Measurements from ENCODE around the gene PLS1. TPM values are rescaled to one million over a fixed set of nuclear protein-coding genes. Genes with fewer than 3 reads are reported as not detected.
A peak's percentile ranks its signal among the peaks of the same experiment; 100 is the strongest.

PLS1 gene
- total RNA-seq, 1 experiment from 2014 or later: 6.4 TPM

GRCh38 chr3:142670120-142670519 is 73.9 kb downstream of the PLS1 start:
- no TSS peak for BruUV-seq (replicated peaks)
- H3K4me1 ChIP-seq (ENCODE audit: insufficient read depth, low read length, poor library complexity, severe bottlenecking): no peaks in the 10 kb centered on the region
- H3K27me3 ChIP-seq (replicated peaks; ENCODE audit: insufficient read depth, low read depth, low read length, poor library complexity): no peaks in the 10 kb centered on the region
- TF ChIP-seq CTCF (conservative IDR thresholded peaks at IDR 0.05; ENCODE audit: low read depth, low read length): no peak
- TF ChIP-seq EZH2 (IDR thresholded peaks at IDR 0.05; ENCODE audit: borderline replicate concordance, low read depth, low read length, poor library complexity, severe bottlenecking): no peak
- no peaks in the 10 kb centered on the region for H3K9me3 ChIP-seq (ENCODE audit: low read depth, low read length, poor library complexity, severe bottlenecking)
- no peak overlapping the region for H3K27ac ChIP-seq (ENCODE audit: low read depth, low read length, poor library complexity, severe bottlenecking)
- POLR2A ChIA-PET (ENCODE audit: low non-redundant PET): no interaction called here
- no peak overlapping the region for H3K4me3 ChIP-seq (ENCODE audit: low read depth, low read length, poor library complexity, severe bottlenecking)
- DNase-seq (ENCODE audit: low spot score): no peak
- intact Hi-C loops (cut with micrococcal nuclease; ENCODE audit: unreplicated experiment): no loop called here
- CTCF ChIA-PET: no interaction called here
- H3K36me3 ChIP-seq (ENCODE audit: insufficient read depth, low read length, poor library complexity, severe bottlenecking): no peaks in the 10 kb centered on the region

- no peak overlapping the region for H3K27ac ChIP-seq (ENCODE audit: low read depth, low read length, poor library complexity, severe bottlenecking)
- H3K4me1 ChIP-seq (ENCODE audit: insufficient read depth, low read length, poor library complexity, severe bottlenecking): no peaks in the 10 kb centered on the region
- intact Hi-C loops (cut with micrococcal nuclease; ENCODE audit: unreplicated experiment): no loop called here
- H3K36me3 ChIP-seq (ENCODE audit: insufficient read depth, low read length, poor library complexity, severe bottlenecking): no peaks in the 10 kb centered on the region
- no peaks in the 10 kb centered on the region for H3K9me3 ChIP-seq (ENCODE audit: low read depth, low read length, poor library complexity, severe bottlenecking)
- POLR2A ChIA-PET (ENCODE audit: low non-redundant PET): no interaction called here
- no peak for DNase-seq (ENCODE audit: low spot score)
- no TSS peak for BruUV-seq (replicated peaks)
- TF ChIP-seq EZH2 (IDR thresholded peaks at IDR 0.05; ENCODE audit: borderline replicate concordance, low read depth, low read length, poor library complexity, severe bottlenecking) (no peak), CTCF (conservative IDR thresholded peaks at IDR 0.05; ENCODE audit: low read depth, low read length) (no peak)
- CTCF ChIA-PET: no interaction called here
- no peaks in the 10 kb centered on the region for H3K27me3 ChIP-seq (replicated peaks; ENCODE audit: insufficient read depth, low read depth, low read length, poor library complexity)
- no peak overlapping the region for H3K4me3 ChIP-seq (ENCODE audit: low read depth, low read length, poor library complexity, severe bottlenecking)
These were observed 80.0 kb downstream of the PLS1 start for GRCh38 chr3:142676151-142676550.

DNA sequence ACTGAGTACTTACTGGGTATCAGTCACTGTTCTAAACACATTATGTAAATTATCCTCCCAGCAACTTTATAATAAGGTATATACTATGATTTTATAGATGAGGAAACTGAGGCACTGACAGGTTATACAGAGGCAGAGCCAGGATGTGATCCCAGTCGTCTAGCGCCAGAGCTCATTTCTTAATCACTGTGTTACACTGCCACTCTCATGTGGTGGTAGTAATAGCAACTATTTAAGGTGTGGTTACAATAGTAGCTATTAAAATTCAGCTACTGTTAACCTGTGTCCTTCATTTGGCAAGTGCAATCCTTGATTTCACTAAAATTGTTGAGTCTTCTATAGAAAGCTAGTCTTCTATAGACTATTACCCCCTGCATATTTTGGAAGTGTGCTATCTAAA is 84.5 kb downstream of the PLS1 start:
- BruUV-seq (replicated peaks): no TSS peak
- H3K27ac ChIP-seq (ENCODE audit: low read depth, low read length, poor library complexity, severe bottlenecking): no peak overlapping the region
- H3K27me3 ChIP-seq (replicated peaks; ENCODE audit: insufficient read depth, low read depth, low read length, poor library complexity): no peaks in the 10 kb centered on the region
- ChIA-PET POLR2A (ENCODE audit: low non-redundant PET) (no interaction called here), CTCF (interaction anchor here (0.6 kb wide), 1 partner anchor 94 kb away, joined by 3 read pairs; no protein-coding TSS in a partner anchor)
- H3K9me3 ChIP-seq (ENCODE audit: low read depth, low read length, poor library complexity, severe bottlenecking): no peaks in the 10 kb centered on the region
- intact Hi-C loops (cut with micrococcal nuclease; ENCODE audit: unreplicated experiment): loop anchor here (10.0 kb wide), 1 partner anchor 96 kb away; no protein-coding TSS in a partner anchor
- H3K4me3 ChIP-seq (ENCODE audit: low read depth, low read length, poor library complexity, severe bottlenecking): no peak overlapping the region
- H3K36me3 ChIP-seq (ENCODE audit: insufficient read depth, low read length, poor library complexity, severe bottlenecking): no peaks in the 10 kb centered on the region
- no peaks in the 10 kb centered on the region for H3K4me1 ChIP-seq (ENCODE audit: insufficient read depth, low read length, poor library complexity, severe bottlenecking)
- TF ChIP-seq CTCF (conservative IDR thresholded peaks at IDR 0.05; ENCODE audit: low read depth, low read length) (peak; percentile 27; the same call in 1 of the 2 replicates), EZH2 (IDR thresholded peaks at IDR 0.05; ENCODE audit: borderline replicate concordance, low read depth, low read length, poor library complexity, severe bottlenecking) (no peak)
- no peak for DNase-seq (ENCODE audit: low spot score)

All from A673 (cell line).